SKM-1 treated with dmso at 0.1 percent for 144 hours (cell line): ENCODE data around the gene S100A16.
A peak's percentile ranks its signal among the peaks of the same experiment; 100 is the strongest.
"Not testable (repeated sequence)": the region's sequence is repeated elsewhere in the genome, so short reads cannot be mapped to it uniquely, and the experiment has no call there.

Experiments used
- DNase-seq: peaks from one replicate; lab custom pipeline; 2025; ENCODE audit not compliant: unreplicated experiment; lab: John Stamatoyannopoulos, UW

The S100A16 gene

DNA sequence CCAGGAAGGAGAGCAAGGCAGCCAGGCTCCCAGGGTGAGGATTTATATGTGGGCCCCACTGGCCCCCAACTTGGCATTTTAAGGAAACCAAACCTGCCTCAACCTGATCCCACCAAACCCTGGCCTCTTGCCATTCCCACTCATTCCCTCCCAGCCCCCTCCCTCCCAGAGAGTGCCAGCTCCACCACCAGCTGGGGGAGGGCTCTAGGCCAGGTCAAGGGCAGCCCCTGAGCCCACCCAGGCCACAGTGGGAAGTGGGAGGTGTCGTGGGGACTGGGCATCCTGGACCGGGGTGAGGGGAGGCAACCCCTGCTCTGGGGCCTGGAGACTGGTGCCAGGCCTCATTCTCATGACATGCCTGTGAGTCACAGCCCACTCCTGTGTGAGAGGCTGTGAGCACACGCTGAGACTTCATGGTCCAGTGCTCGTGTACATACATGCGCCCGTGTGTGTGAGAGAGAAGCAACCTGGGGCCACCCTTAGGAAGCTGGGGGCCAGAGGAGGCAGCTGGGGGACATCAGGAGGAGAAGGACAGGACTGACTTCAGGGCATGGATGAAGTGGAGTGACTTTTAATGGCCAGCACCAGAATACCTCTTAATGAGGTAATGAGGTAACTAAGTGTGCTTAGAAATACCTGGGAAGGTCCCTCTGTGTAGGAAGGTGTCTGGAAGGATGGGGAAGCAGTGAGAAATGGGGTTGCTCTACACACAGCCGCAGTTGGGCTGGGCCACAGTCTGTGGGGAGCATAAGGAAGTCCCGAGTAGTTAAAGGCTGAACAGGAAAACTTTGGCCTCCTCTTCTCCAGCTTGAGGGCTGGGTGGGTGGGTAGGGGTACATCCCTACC is 47.2 kb downstream of the S100A16 start, which contains the start of gene S100A2:
Gene S100A2 (minus strand): TSS at position 316 of the 846 bp plus-strand sequence. CDS start 1,967 bp downstream, outside the sequence.
- peak; percentile 55 for DNase-seq

DNA sequence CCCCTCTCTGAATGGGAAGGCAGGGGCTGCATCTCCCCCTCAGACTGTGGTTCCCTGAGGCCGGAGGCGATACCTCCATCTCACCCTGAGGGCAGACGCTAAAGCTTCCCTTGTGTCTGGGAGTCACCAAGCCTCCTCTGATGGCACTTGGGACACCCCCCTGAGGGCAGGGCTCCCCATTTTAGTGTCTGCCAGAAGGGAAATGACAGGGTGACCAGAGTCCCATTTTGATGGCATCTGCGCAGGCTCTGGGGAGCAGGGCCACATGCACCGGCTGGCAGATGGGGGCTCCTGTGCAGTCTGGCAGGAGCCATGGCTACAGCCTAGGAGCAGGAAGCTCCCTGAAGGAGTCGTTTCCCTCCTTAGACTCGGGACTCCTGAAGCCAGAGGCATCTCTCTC is 48.9 kb downstream of the S100A16 start:
- DNase-seq: no peak

DNA sequence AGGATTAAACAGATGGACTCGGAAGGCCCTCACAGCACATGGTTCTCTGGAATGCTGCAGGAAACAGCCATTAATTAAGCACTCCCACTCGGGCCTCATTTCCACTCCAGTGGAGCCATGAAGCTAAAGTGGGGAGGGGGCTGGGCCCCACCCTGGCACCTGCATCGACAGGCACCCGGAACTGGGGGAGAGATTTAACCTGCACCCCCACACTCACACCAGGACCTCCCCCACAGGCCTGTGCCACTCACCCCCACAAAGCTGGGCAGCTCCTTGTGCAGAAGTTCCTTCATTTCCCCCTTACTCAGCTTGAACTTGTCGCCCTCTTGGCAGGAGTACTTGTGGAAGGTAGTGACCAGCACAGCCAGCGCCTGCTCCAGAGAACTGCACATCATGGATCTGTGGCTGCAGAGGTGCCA is 49.4 kb downstream of the S100A16 start:
- no peak for DNase-seq

DNA sequence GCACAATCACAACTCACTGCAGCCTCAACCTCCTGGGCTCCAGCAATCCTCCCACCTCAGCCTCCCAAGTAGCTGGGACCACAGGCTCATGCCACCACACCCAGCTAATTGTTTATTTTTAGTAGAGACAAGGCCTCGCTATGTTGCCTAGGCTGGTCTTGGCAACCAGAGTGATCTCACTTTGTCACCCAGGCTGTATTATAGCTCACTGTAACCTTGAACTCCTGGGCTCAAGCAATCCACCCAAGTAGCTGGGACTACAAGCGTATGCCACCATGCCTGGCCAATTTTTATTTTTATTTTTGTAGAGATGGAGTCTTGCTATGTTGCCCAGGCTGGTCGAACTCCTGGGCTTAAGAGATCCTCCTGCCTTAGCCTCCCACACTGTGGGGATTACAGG is 50.9 kb downstream of the S100A16 start:
- not testable (repeated sequence) for DNase-seq

DNA sequence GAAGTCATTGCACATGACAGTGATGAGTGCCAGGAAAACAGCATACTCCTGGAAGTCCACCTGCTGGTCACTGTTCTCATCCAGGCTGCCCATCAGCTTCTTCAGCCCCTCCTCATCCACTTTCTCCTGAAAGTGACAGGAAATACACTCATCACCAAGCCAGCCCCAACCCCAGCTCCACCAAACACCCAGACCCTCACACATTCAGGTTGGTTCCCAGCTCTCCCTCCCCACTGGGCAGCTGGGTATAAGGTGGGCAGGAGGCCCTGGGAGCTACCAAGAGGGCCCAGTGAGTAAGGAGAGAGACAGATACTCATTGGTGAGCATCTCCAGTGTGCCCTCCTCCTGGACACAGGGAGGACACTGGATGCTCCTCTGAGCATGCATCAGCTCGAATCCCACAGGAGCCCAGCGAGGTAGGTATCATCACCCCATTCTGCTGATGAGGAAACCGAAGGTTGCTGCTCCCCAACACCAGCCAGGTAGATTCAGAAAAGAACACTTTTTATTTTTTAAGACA is 51.4 kb downstream of the S100A16 start:
- no peak for DNase-seq

DNA sequence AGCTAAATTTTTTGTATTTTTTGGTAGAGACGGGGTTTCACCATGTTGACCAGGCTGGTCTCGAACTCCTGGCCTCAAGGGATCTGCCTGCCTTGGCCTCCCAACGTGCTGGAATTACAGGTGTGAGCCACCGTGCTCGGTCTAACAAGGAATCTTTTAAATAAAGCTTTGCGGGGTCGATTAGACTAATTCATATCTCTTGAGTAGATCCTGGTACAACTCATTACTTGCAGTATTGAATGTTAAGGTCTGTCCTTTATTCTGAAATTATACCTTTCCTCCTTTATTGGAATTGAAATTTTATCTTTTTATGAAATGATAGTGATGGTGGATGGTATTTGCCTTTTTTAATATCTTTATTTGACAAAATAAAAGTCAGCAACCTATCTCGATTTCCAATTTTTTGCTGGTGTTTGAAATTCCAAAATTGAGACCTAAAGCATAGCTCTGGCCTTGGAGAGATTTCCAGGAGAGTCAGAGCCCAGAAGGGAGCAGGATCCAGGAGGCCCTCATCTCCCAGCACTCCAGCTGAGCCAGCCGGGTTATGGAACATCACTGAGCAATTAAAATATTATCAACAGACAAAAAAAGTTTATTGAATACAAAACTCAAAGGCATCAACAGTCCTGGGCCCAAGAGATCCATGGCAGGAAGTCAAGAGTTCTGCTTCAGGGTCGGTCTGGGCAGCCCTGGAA is 52.0 kb downstream of the S100A16 start:
- DNase-seq: no peak

DNA sequence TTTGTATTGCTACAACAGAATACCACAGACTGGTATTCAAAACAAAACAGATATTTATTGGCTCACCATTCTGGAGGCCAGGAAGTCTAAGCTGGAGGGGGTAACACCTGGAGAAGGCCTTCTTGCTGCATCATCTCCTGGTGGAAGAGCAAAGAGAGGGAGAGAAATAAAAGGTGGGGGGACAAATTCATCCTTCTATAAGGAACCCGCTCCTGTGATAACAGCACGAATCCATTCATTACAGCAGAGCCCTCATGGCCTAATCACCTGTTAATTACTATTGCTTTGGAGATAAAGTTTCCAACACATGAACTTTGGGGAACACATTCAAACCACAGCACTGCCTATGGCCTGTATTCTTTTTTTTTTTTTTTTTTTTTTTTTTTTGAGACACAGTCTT is 52.7 kb downstream of the S100A16 start:
- no peak for DNase-seq

DNA sequence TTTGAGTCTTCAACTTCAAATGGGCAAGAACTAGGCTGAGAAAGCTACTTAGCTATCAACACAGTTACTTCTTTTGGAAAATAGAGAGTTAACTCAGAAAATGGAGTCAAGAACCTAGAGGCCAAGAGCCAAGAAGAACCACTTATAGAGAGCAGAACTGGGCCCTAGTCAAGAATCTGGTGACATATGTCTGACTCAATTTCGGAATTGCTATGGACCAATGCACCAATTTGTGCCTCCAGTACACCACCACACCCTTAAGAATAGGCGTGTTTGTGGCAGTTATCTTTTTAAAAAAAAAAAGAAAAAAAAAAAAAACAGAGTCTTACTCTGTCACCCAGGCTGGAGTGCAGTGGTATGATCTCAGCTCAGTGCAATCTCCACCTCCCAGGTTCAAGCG is 55.1 kb downstream of the S100A16 start:
- no peak for DNase-seq
